Measurements from ENCODE around the gene C19orf44.

GRCh38 chr19:16454351-16454918 is 41.8 kb upstream of the C19orf44 start:
- TF ChIP-seq REST (IDR thresholded peaks at IDR 0.05; ENCODE audit: unreplicated experiment) (no peak), CTCF (conservative IDR thresholded peaks at IDR 0.05; ENCODE audit: low read depth in 2 of 2) (no peak), EZH2phosphoT487 (IDR thresholded peaks at IDR 0.05; ENCODE audit: unreplicated experiment) (no peak), ETS1 (IDR thresholded peaks at IDR 0.05) (no peak), EZH2 (IDR thresholded peaks at IDR 0.05; ENCODE audit: low read depth, unreplicated experiment) (no peak), POLR2AphosphoS5 (IDR thresholded peaks at IDR 0.05; ENCODE audit: low read depth) (no peak), ZNF331 (CRISPR knock-in tag; IDR thresholded peaks at IDR 0.05; ENCODE audit: low read depth) (no peak)
